Endothelial cell of umbilical vein (primary cell): ENCODE results near the gene SP1. TPM values are rescaled to one million over a fixed set of nuclear protein-coding genes. Genes with fewer than 3 reads are reported as not detected.
"Not testable (repeated sequence)": the region's sequence is repeated elsewhere in the genome, so short reads cannot be mapped to it uniquely, and the experiment has no call there.

Experiments used
- BruUV-seq: library from RNA; stranded (reverse); fragments of 400-500 nt; replicated peaks from 2 replicates; lab custom pipeline; 2021; lab: Mats Ljungman, UMichigan
- CTCF ChIA-PET: fragments of 300-600, 350-600 bp; sonication (Branson Sonifier 250); formaldehyde crosslinking; loops from one replicate; lab custom pipeline; 2021; ENCODE audit warnings: antibody characterized with exemption, inconsistent platforms; lab: Charles Lee
- POLR2A ChIA-PET: fragments of 300-600, 350-600 bp; sonication (Branson Sonifier 250); formaldehyde crosslinking; loops from one replicate; lab custom pipeline; 2021; ENCODE audit warnings: antibody characterized with exemption, inconsistent platforms; lab: Charles Lee
- DNase-seq: peaks from one replicate; pipeline ENCODE4 v3.0.0-alpha.2; 2011; ENCODE audit warnings: low read depth, low spot score
- FAIRE-seq: peaks from 2 replicates; lab custom pipeline; 2011; peaks lifted over from hg19 to GRCh38; lab: Jason Lieb, UNC
- H2AFZ ChIP-seq: 2 replicates; pipeline ENCODE4 v1.6.0; 2012; ENCODE audit warnings: low read depth, low read length, control low read depth, inconsistent platforms
- H3K27ac ChIP-seq: 2 replicates; pipeline ENCODE4 v1.5.1; 2011; ENCODE audit warnings: low read depth, mild to moderate bottlenecking, control low read depth, low read length, moderate library complexity; ENCODE audit not compliant: insufficient read depth
- H3K27me3 ChIP-seq, 2 experiments: 2 replicates each; pipeline versions ENCODE4 v1.6.0 to v1.6.1; 2011; ENCODE audit warnings: low read length in 2 of 2, mixed read lengths in 1 of 2; ENCODE audit not compliant: control insufficient read depth in 2 of 2, insufficient read depth in 2 of 2
- H3K36me3 ChIP-seq, 2 experiments: 2 replicates in 1 of 2; 3 replicates in 1 of 2; pipeline ENCODE4 v1.5.1; 2011; ENCODE audit warnings: low read length in 2 of 2, mild to moderate bottlenecking in 1 of 2, moderate library complexity in 1 of 2; ENCODE audit not compliant: control insufficient read depth in 2 of 2, insufficient read depth in 2 of 2; ENCODE audit errors: extremely low read depth in 1 of 2
- H3K4me1 ChIP-seq: 3 replicates; pipeline ENCODE4 v1.5.1; 2011; ENCODE audit warnings: mild to moderate bottlenecking, low read length; ENCODE audit not compliant: control insufficient read depth, insufficient read depth; ENCODE audit errors: extremely low read depth
- H3K4me2 ChIP-seq: 2 replicates; pipeline ENCODE4 v1.6.1; 2011; ENCODE audit warnings: low read length, control low read depth, mixed read lengths; ENCODE audit not compliant: insufficient read depth
- H3K4me3 ChIP-seq, 3 experiments: fragments of 200-600 bp in 1 of 3; sonication (generic), shearing (Covaris generic) in 1 of 3; replicated peaks in 1 of 3; 2 replicates each; pipeline ENCODE4 v1.5.1; 2011 to 2016; ENCODE audit warnings: control low read depth in 3 of 3, low read length in 3 of 3, mild to moderate bottlenecking in 2 of 3, inconsistent platforms in 1 of 3, low read depth in 1 of 3, moderate library complexity in 1 of 3; ENCODE audit not compliant: insufficient read depth in 1 of 3
- H3K79me2 ChIP-seq: 2 replicates; pipeline ENCODE4 v1.6.0; 2012; ENCODE audit warnings: low read length, inconsistent platforms; ENCODE audit not compliant: control insufficient read depth, insufficient read depth
- H3K9ac ChIP-seq: replicated peaks from 2 replicates; pipeline ENCODE3; 2011; ENCODE audit warnings: low read length, control low read depth; ENCODE audit not compliant: insufficient read depth; ENCODE audit errors: extremely low read depth
- H3K9me1 ChIP-seq: replicated peaks from 3 replicates; pipeline ENCODE4 v1.6.0; 2011; ENCODE audit warnings: mild to moderate bottlenecking, low read length; ENCODE audit not compliant: control insufficient read depth, insufficient read depth; ENCODE audit errors: extremely low read depth
- H3K9me3 ChIP-seq: replicated peaks from 2 replicates; pipeline ENCODE4 v1.5.1; 2012; ENCODE audit warnings: low read length, inconsistent platforms; ENCODE audit not compliant: control insufficient read depth, insufficient read depth
- H4K20me1 ChIP-seq: replicated peaks from 2 replicates; pipeline ENCODE3; 2011; ENCODE audit warnings: mild to moderate bottlenecking, low read length; ENCODE audit not compliant: control insufficient read depth, insufficient read depth; ENCODE audit errors: extremely low read depth
- EZH2 ChIP-seq: IDR thresholded peaks from 2 replicates; pipeline ENCODE4 v1.6.1; 2012; ENCODE audit warnings: borderline replicate concordance, low read depth, mild to moderate bottlenecking, moderate library complexity, low read length, inconsistent platforms; ENCODE audit not compliant: severe bottlenecking
- FOS ChIP-seq: IDR thresholded peaks from 2 replicates; pipeline ENCODE4 v1.6.1; 2011; ENCODE audit warnings: mild to moderate bottlenecking, low read length, moderate library complexity, borderline replicate concordance; ENCODE audit not compliant: insufficient read depth
- GATA2 ChIP-seq: IDR thresholded peaks from 2 replicates; pipeline ENCODE4 v1.7.0; 2011; ENCODE audit warnings: low read depth, mild to moderate bottlenecking, moderate library complexity, mixed read lengths, low read length; ENCODE audit not compliant: insufficient read length, insufficient read depth
- JUN ChIP-seq: IDR thresholded peaks from 2 replicates; pipeline ENCODE4 v1.6.1; 2011; ENCODE audit warnings: borderline replicate concordance, low read depth; ENCODE audit not compliant: insufficient read length, insufficient read depth
- MYC ChIP-seq: IDR thresholded peaks from one replicate; pipeline ENCODE4 v1.6.1; 2011; ENCODE audit warnings: mild to moderate bottlenecking, low read depth, low read length
- POLR2A ChIP-seq: IDR thresholded peaks from 2 replicates; pipeline ENCODE4 v1.6.1; 2012; ENCODE audit warnings: low read depth, mild to moderate bottlenecking, control low read depth, low read length
- POLR2AphosphoS5 ChIP-seq: IDR thresholded peaks from 2 replicates; pipeline ENCODE4 v1.6.1; 2012; ENCODE audit warnings: low read depth, mild to moderate bottlenecking, control low read depth, low read length, moderate library complexity; ENCODE audit not compliant: insufficient read depth
- dilution Hi-C: fragments of 300-500 bp; cut with MboI; formaldehyde crosslinking; loops from one replicate; pipeline ENCODE4 v1.15.0; 2019; ENCODE audit warnings: low sequenced_read_pairs; ENCODE audit not compliant: extremely low pct_ligation_motif_present
- intact Hi-C: fragments of 100-400 bp; cut with micrococcal nuclease; formaldehyde crosslinking; loops from one replicate; pipeline ENCODE4 v1.10.0; 2022
- polyA plus RNA-seq, 4 experiments: library from polyadenylated mRNA; depleted of rRNA in 3 of 4; stranded (reverse) in 3 of 4; unstranded in 1 of 4; fragments of >200 nt; gene quantifications; 2 replicates each; pipeline versions ENCODE4 v1.2.1 to v1.2.3, GENCODE V29; 2011 to 2012; ENCODE audit warnings: missing spikeins in 1 of 4
- total RNA-seq: library from RNA; stranded (reverse); gene quantifications from 2 replicates; pipeline ENCODE4 v1.2.3, GENCODE V29; 2021
- TF ChIP-seq, protein P1 (sequence below): IDR thresholded peaks from 2 replicates; pipeline ENCODE4 v1.6.1; 2011; ENCODE audit not compliant: insufficient read depth, insufficient read length
- TF ChIP-seq, protein P2 (sequence below), 2 donors: IDR thresholded peaks; 1 replicate in 1 of 2; 2 replicates in 1 of 2; pipeline ENCODE4 v1.5.1; 2011; ENCODE audit warnings: low read length in 2 of 2, mild to moderate bottlenecking in 2 of 2, moderate library complexity in 2 of 2, control low read depth in 1 of 2, inconsistent platforms in 1 of 2, low read depth in 1 of 2; ENCODE audit not compliant: insufficient read depth in 1 of 2; ENCODE audit errors: extremely low read depth in 1 of 2

SP1 gene
- total and polyA plus RNA-seq, 2 donors (not counting 3 experiments of a cell fraction or from before 2014, with no cell fraction given): 34.8 to 56.3 TPM

DNA sequence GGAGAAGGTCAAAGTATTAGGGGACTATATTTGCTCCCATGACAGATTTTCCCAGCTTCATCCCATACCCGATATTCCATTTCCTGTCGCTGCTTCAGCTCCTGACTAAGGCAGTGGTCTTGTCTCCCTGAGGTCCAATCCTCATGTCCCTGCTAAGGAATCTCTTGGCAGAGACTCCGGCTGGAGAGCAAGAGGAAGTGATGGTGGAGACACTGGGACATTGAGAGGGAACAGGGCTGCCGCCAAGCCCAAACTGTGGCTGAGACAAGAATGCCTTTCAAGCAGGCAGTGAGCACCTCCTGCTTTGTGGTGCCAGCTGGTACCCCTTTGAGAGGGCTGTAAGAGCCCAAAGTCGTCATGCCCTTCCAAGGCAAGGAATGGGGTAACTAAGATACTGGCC, 49.3 kb upstream of the SP1 start:
- CTCF ChIA-PET: interaction anchor here (0.6 to 13.2 kb wide), 6 partner anchors 9 to 90 kb away, joined by 4 to 225 read pairs (median 24); partner anchors contain the start of gene AAAS
- Histone ChIP-seq H3K4me2 (no peak overlapping the region), H3K27me3 (peaks cover 0 to 13% of the 10 kb centered on the region in 2 experiments), H3K36me3 (no peaks in the 10 kb centered on the region), H3K4me1 (peaks cover 3% of the 10 kb centered on the region), H3K9me3 (no peaks in the 10 kb centered on the region), H3K79me2 (no peaks in the 10 kb centered on the region), H3K9me1 (no peaks in the 10 kb centered on the region), H3K4me3 (no peak overlapping the region), H4K20me1 (no peaks in the 10 kb centered on the region), H3K9ac (no peak overlapping the region), H2AFZ (no peak overlapping the region), H3K27ac (no peak overlapping the region)
- no peak for FAIRE-seq
- dilution Hi-C loops (no loop called here), intact Hi-C loops (no loop called here)
- TF ChIP-seq POLR2A (no peak), GATA2 (no peak), FOS (no peak), MYC (no peak), EZH2 (no peak), JUN (no peak), POLR2AphosphoS5 (no peak)
- TF ChIP-seq, protein P1, sequence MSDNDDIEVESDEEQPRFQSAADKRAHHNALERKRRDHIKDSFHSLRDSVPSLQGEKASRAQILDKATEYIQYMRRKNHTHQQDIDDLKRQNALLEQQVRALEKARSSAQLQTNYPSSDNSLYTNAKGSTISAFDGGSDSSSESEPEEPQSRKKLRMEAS: no peak
- TF ChIP-seq, protein P2, sequence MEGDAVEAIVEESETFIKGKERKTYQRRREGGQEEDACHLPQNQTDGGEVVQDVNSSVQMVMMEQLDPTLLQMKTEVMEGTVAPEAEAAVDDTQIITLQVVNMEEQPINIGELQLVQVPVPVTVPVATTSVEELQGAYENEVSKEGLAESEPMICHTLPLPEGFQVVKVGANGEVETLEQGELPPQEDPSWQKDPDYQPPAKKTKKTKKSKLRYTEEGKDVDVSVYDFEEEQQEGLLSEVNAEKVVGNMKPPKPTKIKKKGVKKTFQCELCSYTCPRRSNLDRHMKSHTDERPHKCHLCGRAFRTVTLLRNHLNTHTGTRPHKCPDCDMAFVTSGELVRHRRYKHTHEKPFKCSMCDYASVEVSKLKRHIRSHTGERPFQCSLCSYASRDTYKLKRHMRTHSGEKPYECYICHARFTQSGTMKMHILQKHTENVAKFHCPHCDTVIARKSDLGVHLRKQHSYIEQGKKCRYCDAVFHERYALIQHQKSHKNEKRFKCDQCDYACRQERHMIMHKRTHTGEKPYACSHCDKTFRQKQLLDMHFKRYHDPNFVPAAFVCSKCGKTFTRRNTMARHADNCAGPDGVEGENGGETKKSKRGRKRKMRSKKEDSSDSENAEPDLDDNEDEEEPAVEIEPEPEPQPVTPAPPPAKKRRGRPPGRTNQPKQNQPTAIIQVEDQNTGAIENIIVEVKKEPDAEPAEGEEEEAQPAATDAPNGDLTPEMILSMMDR (IDR thresholded peaks at IDR 0.05; ENCODE audit: extremely low read depth in 1 of 2, insufficient read depth in 1 of 2, low read depth in 1 of 2, low read length in 2 of 2): no peak
- DNase-seq: no peak
- no TSS peak for BruUV-seq
- POLR2A ChIA-PET: no interaction called here

DNA sequence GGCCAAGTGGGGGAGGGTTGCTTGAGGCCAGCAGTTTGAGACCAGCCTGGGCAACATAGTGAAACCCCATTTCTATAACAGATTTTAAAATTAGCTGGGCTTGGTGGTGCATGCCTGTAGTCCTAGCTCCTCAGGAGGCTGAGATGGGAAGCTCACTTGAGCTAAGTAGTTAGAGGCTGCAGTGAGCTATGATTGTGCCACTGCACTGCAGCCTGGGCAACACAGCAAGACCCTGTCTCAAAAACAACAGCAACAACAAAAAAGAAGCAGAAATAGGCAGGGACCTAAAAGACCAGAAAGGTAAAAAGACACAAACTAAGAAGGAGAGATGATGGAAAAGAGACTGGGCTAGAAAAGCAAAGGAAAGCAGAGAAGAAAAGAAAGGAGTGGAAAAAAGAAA, 47.6 kb upstream of the SP1 start:
- intact Hi-C loops: not testable (repeated sequence)

More for the DNA sequence above, 47.6 kb upstream of the SP1 start:
- H2AFZ ChIP-seq, H3K9me1 ChIP-seq, H4K20me1 ChIP-seq, H3K9ac ChIP-seq, H3K4me1 ChIP-seq, H3K27ac ChIP-seq, H3K36me3 ChIP-seq, H3K9me3 ChIP-seq, FAIRE-seq, DNase-seq, H3K4me2 ChIP-seq, BruUV-seq, dilution Hi-C loops, POLR2A ChIA-PET, H3K79me2 ChIP-seq, H3K4me3 ChIP-seq: not testable (repeated sequence)
- CTCF ChIA-PET: interaction anchor here (1.2 to 13.2 kb wide), 3 partner anchors 13 to 89 kb away, joined by 5 to 225 read pairs (median 8); no protein-coding TSS in a partner anchor
- peaks cover 11 to 20% of the 10 kb centered on the region in 2 experiments for H3K27me3 ChIP-seq
